Esophagus muscularis mucosa (tissue), 4 donors: ENCODE results near the gene SNRNP70. TPM values are rescaled to one million over a fixed set of nuclear protein-coding genes. Genes with fewer than 3 reads are reported as not detected.

Experiments used
- DNase-seq: peaks from one replicate; pipeline ENCODE4 v3.0.0-alpha.2; 2017; ENCODE audit errors: extremely low spot score
- H3K27ac ChIP-seq, 4 donors: fragments of 200-600 bp; sonication (generic); replicated peaks in 1 of 4; 1 replicate in 3 of 4; 2 replicates in 1 of 4; pipeline ENCODE4 v1.5.1; 2016 to 2019; ENCODE audit warnings: mild to moderate bottlenecking in 1 of 4
- H3K27me3 ChIP-seq, 4 donors: fragments of 200-600 bp; sonication (generic); one replicate each; pipeline versions ENCODE4 v1.5.1 to v1.6.0; 2016 to 2019
- H3K36me3 ChIP-seq, 4 donors: fragments of 200-600 bp; sonication (generic); one replicate each; pipeline ENCODE4 v1.5.1; 2016 to 2019
- H3K4me1 ChIP-seq, 4 donors: fragments of 200-600 bp; sonication (generic); one replicate each; pipeline ENCODE4 v1.5.1; 2016 to 2019
- H3K4me3 ChIP-seq, 4 donors: fragments of 200-600 bp; sonication (generic); 1 replicate in 2 of 4; 2 replicates in 2 of 4; pipeline ENCODE4 v1.5.1; 2016 to 2019; ENCODE audit warnings: mild to moderate bottlenecking in 4 of 4, moderate library complexity in 1 of 4
- H3K9me3 ChIP-seq, 4 donors: fragments of 200-600 bp; sonication (generic); 1 replicate in 3 of 4; 2 replicates in 1 of 4; pipeline ENCODE4 v1.5.1; 2016 to 2019
- CTCF ChIP-seq, 3 experiments: fragments of 200-600 bp in 2 of 3; fragments of 450-650 bp in 1 of 3; sonication (generic) in 2 of 3; IDR thresholded peaks; one replicate each; pipeline ENCODE4 v1.5.1; 2017 to 2019; ENCODE audit warnings: antibody characterized with exemption in 3 of 3, mild to moderate bottlenecking in 2 of 3, moderate library complexity in 1 of 3
- EP300 ChIP-seq: sonication (generic); formaldehyde crosslinking; IDR thresholded peaks from one replicate; pipeline ENCODE4 v1.6.1; 2017; ENCODE audit warnings: antibody characterized with exemption
- POLR2A ChIP-seq: fragments of 450-650 bp; IDR thresholded peaks from one replicate; pipeline ENCODE4 v1.6.1; 2017; ENCODE audit warnings: antibody characterized with exemption, moderate library complexity, mild to moderate bottlenecking, low read depth
- POLR2AphosphoS5 ChIP-seq, 2 donors: sonication (generic); formaldehyde crosslinking; IDR thresholded peaks; one replicate each; pipeline ENCODE4 v1.6.1; 2017; ENCODE audit warnings: antibody characterized with exemption in 2 of 2
- WGBS: methylation state at CpG from one replicate; pipeline ENCODE4 v1.1.5; 2018; 5-methylcytosine and 5-hydroxymethylcytosine counted together
- intact Hi-C: fragments of 100-400 bp; cut with DNase I; formaldehyde crosslinking; loops from one replicate; pipeline ENCODE4 v1.15.1; 2023
- total RNA-seq, 4 donors: library from RNA; depleted of rRNA; stranded (reverse); fragments of >200 nt; gene quantifications; one replicate each; pipeline versions ENCODE4 v1.1.0 to v1.2.1, GENCODE V29; 2016

SNRNP70 gene
- total RNA-seq, 4 donors from 2014 or later = 101 to 209 (median 145) TPM

- Histone ChIP-seq H3K27ac (no peak overlapping the region), H3K4me1 (peaks cover 8 to 12% (median 10%) of the 10 kb centered on the region in 4 donors), H3K36me3 (no peaks in the 10 kb centered on the region), H3K4me3 (no peak overlapping the region), H3K27me3 (no peaks in the 10 kb centered on the region), H3K9me3 (no peaks in the 10 kb centered on the region)
- intact Hi-C loops = no loop called here
- TF ChIP-seq EP300 (no peak), POLR2A (no peak), CTCF (IDR thresholded peaks at IDR 0.05) (no peak), POLR2AphosphoS5 (IDR thresholded peaks at IDR 0.05) (no peak)
- WGBS = 45% methylated on average over 1 of the region's 1 CpG
- no peak for DNase-seq
Observed at GRCh38 chr19:49081273-49081672, 4.0 kb upstream of the SNRNP70 start.

- Histone ChIP-seq H3K27ac (peak overlapping the region; percentile 83 to 95 (median 89)), H3K27me3 (no peaks in the 10 kb centered on the region), H3K4me1 (peaks cover 24 to 42% (median 37%) of the 10 kb centered on the region in 4 donors), H3K4me3 (peak overlapping the region; percentile 72 to 97 (median 88)), H3K9me3 (no peaks in the 10 kb centered on the region), H3K36me3 (peaks cover 8 to 29% (median 18%) of the 10 kb centered on the region in 4 donors)
- intact Hi-C loops = no loop called here
- 71% methylated on average over 26 of the region's 26 CpGs for WGBS
- TF ChIP-seq EP300 (no peak), CTCF (IDR thresholded peaks at IDR 0.05) (no peak), POLR2AphosphoS5 (IDR thresholded peaks at IDR 0.05) (no peak), POLR2A (no peak)
- DNase-seq = no peak
Observed at GRCh38 chr19:49084206-49085019, 838 bp upstream of the SNRNP70 start.

- under 1% methylated on average over 14 of the region's 14 CpGs for WGBS
- intact Hi-C loops = no loop called here
- Histone ChIP-seq H3K4me3 (peak overlapping the region; percentile 72 to 97 (median 88)), H3K36me3 (peaks cover 20 to 43% (median 31%) of the 10 kb centered on the region in 4 donors), H3K27ac (peak overlapping the region; percentile 83 to 95 (median 89)), H3K9me3 (no peaks in the 10 kb centered on the region), H3K4me1 (peaks cover 24 to 50% (median 37%) of the 10 kb centered on the region in 4 donors), H3K27me3 (no peaks in the 10 kb centered on the region)
- no peak for TF ChIP-seq POLR2AphosphoS5 (IDR thresholded peaks at IDR 0.05)
- TF ChIP-seq CTCF (IDR thresholded peaks at IDR 0.05) = no peak
- TF ChIP-seq POLR2A = no peak
- no peak for TF ChIP-seq EP300
- DNase-seq = no peak
Observed at GRCh38 chr19:49085868-49086232, 599 bp downstream of the SNRNP70 start.

- Histone ChIP-seq H3K4me3 (peak overlapping the region; percentile 72 to 97 (median 88)), H3K9me3 (no peaks in the 10 kb centered on the region), H3K4me1 (peaks cover 24 to 50% (median 37%) of the 10 kb centered on the region in 4 donors), H3K27ac (peak overlapping the region; percentile 83 to 95 (median 89)), H3K27me3 (no peaks in the 10 kb centered on the region), H3K36me3 (peaks cover 25 to 48% (median 36%) of the 10 kb centered on the region in 4 donors)
- intact Hi-C loops = no loop called here
- DNase-seq = no peak
- no peak for TF ChIP-seq POLR2A
- no peak for TF ChIP-seq EP300
- TF ChIP-seq POLR2AphosphoS5 (IDR thresholded peaks at IDR 0.05) = no peak
- no peak for TF ChIP-seq CTCF (IDR thresholded peaks at IDR 0.05)
- 41% methylated on average over 11 of the region's 11 CpGs for WGBS
Observed at GRCh38 chr19:49086296-49086695, 1.0 kb downstream of the SNRNP70 start.
